Activated naive CD4-positive, alpha-beta T cell (primary cell): ENCODE measurements around the gene ZNF362.
"Not testable (repeated sequence)": the region's sequence is repeated elsewhere in the genome, so short reads cannot be mapped to it uniquely, and the experiment has no call there.

Experiments
- DNase-seq, 4 experiments: peaks; one replicate each; lab custom pipeline; 2025; lab: John Stamatoyannopoulos, UW

The ZNF362 gene, protein sequence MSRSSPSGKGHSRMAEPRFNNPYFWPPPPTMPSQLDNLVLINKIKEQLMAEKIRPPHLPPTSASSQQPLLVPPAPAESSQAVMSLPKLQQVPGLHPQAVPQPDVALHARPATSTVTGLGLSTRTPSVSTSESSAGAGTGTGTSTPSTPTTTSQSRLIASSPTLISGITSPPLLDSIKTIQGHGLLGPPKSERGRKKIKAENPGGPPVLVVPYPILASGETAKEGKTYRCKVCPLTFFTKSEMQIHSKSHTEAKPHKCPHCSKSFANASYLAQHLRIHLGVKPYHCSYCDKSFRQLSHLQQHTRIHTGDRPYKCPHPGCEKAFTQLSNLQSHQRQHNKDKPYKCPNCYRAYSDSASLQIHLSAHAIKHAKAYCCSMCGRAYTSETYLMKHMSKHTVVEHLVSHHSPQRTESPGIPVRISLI

DNA sequence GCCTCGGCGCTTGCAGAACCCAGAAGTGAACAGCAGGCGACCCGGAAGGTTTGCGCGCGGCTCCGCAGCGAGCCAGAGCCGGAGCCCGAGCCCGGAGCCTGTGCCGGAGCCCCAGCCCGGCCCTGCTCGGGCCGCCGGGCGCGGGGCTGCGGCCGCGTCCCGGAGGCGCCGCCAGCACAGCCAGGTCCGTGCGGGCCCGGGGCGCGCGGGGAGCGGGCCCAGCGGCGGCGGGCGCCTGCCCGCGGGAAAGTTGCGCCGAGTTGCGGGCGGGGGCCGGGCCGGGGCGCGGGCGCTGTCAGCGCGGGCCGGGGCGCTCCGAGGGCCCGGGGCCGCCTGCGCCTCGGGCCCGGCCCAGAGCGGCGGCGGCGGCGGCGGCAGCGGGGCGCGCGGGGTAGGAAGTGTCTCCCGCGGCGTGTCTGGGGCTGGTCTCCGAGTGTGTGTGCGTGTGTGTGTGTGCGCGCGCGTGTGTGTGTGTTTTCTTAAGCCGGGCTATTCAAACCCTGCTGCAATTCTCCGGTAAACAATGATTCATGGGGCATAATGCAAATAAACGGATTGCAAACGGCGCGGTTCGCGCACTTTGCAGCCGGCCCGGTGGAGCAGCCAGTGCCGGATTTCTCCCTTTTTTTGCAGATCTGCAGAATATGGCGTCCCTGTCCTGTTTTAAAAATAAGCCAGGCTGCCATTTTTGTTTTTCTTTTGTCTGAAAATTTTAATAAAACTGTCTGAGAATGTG is at the start of gene ZNF362:
TSS of gene ZNF362 (plus strand) at position 22 of the 736 bp plus-strand sequence. CDS start 14,083 bp downstream, outside the sequence.
- peak; percentile 18 to 61 (median 40) for DNase-seq

DNA sequence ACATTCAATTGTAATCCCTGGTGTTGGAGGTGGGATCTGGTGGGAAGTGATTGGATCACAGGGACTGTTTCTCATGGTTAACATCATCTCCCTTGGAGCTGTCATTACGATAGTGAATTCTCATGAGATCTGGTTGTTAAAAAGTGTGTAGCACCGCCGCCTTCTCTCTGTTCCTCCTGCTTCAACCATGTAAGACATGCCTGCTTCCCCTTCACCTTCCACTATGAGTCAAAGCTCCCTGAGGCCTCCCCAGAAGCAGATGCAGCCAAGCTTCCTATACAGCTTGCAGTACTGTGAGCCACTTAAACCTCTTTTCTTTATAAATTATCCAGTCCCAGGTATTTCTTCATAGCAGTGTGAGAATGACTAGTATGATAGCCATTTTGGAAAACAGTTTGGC is 44.3 kb upstream of the ZNF362 start:
- no peak for DNase-seq

DNA sequence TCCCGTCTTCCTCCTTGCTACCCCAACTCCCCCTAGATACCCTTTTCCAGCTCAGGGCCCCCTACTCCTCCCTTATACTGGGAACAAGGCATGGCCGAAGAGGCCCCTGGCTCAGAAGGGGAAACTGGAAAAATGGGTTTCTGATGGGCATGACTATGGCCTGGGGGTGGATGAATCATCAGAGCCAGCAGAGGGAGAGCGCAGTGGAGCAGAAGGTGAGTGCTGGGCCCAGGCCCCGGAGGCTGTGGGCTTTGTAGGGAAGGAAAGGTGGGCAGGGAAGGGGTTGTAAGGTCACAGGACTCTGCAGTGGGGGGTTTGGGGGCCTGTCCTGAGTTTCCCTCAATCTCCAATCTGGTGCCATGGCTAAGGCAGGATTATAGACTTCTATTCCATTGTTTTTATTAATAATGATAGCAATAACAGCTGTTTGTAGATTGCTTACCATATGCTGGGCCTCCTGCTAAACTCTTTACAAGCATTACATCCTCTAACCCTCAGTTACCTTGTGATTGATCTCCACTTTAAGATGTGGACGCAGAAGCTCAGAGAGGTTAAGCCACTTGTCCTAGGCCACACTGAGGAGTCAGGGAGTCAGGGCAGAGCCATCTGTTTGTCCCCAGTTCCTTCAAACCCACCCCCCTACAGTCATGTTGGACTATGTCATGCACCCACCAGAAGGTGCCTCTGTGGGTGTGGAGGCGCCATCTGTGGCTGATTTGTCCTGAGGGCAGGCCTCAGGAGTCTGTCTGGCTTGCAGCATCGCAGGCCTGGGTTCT is 36.2 kb upstream of the ZNF362 start:
- DNase-seq: no peak

DNA sequence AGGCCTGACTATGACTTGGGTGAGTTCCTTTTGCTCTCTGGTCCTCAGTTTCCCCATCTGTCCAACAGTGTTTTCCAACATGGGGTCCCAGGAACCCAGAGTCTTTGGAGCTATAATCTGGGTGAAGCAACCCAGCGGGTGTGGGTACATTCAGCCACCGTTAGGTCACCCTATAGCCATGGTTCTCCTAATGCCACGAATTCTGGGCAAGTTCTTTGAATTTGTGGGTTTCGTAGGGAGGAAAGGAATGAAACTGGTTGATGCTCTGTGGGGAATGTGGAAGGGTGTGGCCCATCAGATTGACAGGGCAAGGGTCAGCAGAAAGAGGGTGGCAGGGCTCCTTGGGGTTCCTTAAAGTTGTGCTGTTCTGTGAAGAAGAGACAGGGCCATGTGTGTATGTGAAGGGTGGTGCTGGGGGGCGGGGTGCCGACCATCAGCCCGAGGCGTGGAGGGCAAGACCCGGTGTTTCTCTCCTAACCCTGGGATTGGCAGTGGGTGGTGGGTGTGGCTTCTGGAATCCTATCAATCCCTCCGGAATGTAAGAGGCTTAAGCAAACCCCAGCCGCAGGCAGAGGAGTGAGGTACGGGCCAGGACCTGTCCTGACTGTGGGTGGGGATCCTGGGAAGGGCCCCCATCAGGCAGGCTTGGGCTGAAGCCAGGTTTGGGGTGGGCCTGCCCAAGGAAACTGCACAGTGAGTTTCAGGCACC is 35.5 kb upstream of the ZNF362 start:
- DNase-seq: no peak

DNA sequence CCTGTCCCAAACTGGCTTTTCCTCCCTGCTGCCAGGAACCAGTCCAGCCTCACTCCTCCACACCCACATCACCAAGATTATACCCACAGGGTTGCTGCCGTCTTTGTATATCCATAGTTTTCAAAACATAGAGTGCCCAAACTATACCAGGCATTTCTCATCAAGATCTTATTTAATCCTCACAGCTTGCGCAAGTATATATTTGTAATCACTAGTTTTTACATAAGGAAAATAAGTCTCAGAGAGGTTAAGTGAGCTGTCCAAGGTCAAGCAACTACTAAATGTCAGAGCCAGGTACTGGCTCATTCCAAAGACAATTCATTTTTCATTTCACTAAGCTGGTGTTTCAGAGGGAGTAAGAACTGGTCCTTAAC is 34.9 kb upstream of the ZNF362 start:
- DNase-seq: no peak

DNA sequence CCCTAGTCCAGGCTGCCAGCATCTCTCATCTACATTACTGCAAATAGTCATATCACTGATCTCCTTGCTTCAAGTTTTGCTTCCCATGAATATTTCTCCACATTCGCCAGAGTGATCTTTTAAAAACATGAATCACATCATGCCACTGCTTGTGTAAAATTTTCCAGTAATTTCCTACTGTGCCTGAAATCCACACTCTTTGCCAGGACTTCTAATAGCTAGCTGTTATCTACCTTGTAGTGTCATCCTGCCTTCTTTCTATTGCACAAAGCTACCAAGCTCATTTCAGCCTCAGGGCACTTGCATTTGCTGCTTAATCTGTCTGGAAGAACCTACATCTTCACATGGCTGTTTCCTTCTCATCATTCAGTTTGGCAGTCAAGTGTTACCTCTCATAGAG is 33.9 kb upstream of the ZNF362 start:
- no peak for DNase-seq

DNA sequence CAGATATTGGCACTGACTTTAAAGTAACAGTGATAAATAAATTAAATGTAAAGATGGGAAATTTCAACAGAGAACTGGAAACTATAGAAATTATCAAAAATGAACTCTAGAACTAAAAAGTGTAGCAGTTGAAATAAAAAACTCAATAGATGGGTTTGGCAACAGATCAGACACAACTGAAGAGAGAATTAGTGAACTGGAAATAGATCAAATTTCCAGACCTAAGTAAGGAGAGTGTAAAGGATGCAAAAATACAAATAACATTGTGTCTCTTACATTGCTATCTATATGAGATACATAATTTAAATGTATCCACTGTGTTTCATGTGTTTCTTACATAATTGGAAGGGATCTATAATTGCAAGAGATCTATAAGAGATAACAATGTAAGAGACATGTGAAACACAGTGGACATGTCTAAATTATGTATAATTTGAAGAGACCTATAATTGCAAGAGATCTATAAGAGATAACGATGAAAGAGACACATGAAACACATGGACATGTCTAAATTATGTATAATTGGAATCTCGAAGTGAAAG is 32.1 kb upstream of the ZNF362 start:
- no peak for DNase-seq

DNA sequence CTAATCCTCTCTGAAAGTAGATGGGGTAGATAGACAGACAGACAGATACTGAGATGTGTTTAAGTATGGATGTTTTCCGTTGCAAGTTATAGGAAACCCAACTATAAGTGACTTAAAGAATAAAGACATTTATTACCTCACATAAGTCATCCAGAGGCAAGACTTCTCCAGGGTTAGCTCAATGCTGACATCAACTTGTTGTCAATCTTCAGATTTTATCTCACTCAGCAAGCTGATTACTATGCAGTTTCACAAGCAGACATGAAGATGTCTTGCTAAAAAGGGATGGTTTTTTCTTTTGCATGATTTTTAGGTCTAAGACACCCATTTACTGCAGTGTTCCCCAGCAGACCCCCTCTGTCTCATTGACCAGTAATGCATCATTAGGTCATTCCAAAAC is 30.7 kb upstream of the ZNF362 start:
- no peak for DNase-seq

DNA sequence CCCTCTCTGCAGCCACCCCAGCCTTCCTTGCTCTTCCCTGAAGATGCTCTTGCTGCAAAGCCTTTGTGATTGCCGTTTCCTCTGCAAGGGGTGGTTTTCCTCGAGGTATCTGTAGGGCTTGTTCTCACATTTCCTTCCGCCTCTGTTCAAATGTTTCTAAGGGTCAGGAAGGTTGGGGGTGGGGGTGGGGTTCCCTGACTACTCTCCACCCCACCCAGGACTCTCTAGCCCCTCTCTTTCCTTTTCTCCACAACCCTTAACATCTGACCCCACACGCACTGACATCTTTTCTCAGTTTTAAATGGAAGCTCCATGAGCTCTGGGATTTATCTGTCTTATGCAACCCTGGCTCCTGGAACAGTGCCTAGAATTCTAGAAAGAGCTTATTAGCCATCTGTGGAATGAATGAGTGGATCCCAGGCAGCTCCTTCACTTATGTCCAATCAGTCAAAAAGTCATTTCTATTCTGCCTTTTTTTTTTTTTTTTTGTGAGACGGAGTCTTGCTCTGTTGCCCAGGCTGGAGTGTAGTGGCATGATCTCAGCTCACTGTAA is 27.3 kb upstream of the ZNF362 start:
- no peak for DNase-seq

DNA sequence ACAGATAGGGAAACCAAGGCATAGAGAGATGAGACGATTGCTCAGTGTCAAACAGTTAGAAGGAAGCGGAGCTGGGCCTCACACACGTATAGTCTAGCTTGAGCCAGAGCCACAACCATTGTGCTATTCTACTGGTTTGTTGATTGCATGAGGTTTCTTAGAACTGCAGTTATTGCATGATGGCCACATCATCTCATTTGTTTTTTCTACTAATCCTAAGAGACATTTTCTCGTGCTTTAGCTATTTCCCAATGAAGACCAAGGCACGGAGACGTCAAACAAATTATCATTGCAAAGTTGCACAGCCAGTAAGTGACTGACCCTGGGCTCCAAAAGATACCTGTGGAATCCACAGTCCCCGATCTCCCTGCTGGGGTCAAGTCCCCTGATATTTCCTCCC is 25.1 kb upstream of the ZNF362 start:
- no peak for DNase-seq

DNA sequence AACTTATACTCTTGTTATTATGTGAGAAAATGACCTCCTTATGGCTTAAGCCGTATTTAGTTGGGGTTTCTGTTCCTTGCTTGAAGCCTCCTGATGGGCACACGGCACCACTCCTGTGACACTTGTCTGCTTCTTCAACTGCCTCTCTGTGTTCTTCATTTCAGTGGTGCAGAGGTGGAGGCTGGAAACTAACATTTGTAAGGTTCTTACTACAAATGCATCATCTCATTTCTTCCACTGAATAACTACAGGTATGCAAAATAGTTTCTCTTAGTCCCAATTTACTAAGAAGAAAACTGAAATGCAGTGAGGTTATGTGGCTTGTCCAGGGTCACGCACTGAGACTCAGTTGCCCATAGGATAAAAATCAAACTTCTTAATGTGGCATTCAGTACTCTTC is 23.6 kb upstream of the ZNF362 start:
- no peak for DNase-seq

DNA sequence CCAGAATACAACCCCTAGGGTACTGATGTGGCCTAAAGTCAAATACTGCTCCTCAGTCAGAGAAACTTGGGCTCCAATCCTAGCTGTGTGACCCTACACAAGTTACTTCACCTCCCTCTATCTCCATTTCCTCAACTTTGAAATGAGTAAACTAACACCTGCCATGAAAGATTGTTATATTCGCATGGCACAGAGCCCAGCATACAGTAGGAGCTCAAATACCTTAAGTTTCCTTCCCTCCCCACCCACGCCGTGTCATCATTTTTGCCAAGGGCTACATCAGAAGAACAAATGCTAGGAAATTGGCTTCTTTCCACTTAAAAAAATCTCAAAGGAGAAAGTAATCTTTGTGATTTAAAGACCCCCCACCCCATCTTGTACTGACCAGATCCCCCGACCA is 22.2 kb upstream of the ZNF362 start:
- DNase-seq: no peak

DNA sequence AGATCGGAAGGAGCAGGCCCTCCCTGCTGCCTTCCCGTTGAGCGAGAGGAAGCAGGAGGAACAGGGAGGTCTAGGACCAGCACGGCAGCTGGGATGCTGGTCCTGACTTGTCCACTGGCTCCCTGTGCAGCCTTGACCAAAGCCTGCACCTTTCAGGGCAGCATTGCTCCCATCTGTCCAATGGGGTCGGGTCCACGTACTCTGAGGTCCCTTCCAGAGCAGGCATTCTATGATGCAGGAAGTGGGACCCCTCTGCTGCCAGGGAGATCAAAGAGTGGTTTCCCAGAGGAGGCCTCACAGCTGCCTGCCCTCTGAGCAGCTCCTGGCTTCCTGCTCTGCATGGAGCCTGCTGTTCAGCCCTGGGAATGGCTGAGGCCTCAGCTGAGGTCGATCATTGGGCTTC is 21.7 kb upstream of the ZNF362 start:
- no peak for DNase-seq

DNA sequence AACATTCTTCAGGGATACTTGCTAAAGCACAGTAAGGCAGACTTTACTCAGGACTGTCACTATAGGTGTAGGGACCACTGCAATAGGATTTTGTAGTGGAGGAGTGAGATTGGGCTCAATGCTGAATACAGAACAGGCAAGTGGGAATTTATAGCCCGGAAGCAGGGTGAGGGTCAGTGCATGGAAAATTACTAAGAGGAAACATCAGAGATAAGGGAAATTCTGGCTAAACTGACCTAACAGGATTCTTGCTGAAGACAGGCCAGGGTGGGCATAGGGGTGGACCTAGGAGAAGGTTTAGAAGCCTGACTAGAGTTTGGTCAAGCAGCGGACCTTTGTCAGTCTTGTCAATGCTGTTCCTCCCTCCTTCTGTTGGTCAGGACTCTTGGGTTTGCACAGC is 20.8 kb upstream of the ZNF362 start:
- DNase-seq: no peak

DNA sequence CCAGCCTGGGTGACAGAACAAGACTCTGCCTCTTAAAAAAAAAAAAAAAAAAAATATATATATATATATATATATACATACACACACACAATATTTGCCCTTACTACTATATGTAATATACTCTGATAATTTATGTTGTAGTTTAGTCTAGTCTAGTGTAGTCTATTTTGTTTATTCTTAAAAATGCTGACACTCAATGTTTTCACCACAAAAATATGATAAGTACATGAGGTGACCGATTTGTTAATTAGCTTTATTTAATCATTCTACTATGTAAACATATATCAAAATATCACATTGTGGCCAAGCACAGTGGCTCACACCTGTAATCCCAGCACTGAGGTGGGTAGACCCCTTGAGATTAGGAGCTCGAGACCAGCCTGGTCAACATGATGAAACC is 19.8 kb upstream of the ZNF362 start:
- no peak for DNase-seq

DNA sequence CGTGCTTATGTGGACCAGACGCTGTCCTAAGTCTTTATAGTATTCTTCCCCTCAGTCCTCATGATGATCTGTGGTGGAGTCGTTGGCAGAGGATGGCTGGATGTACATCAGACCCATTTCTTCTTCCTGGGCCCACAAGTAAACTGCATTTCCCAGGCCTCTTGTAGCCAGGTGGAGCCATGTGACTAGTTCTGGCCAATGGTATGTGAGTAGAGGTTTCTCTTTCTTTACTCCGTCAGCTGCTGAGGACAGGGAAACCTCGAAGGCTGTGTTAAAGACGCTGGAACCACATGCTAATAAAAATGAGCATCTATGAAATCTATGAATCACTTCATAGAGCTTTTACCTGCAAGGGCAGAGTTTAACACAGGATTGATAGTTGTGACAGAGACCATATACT is 18.7 kb upstream of the ZNF362 start:
- no peak for DNase-seq

DNA sequence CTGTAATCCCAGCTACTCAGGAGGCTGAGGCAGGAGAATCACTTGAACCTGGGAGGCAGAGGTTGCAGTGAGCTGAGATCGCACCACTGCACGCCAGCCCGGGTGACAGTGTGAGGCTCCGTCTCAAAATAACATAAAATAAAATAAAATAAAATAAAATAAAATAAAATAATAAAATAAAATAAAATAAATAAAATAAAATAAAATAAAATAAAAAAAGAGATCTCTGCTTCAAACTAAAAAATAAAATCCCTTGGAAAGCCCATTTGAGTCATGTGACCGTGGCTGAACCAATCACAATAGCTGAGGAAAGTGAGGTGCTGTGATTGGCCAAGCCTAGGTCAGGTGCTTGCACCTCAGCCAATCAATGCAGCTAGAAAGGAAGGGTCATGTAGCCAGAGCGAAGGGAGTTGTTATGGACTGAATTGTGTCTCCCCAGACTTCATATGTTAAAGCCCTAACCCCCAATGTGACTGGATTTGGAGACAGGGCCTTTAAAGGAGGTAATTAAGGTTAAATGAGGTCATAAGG is 18.0 kb upstream of the ZNF362 start:
- not testable (repeated sequence) for DNase-seq

DNA sequence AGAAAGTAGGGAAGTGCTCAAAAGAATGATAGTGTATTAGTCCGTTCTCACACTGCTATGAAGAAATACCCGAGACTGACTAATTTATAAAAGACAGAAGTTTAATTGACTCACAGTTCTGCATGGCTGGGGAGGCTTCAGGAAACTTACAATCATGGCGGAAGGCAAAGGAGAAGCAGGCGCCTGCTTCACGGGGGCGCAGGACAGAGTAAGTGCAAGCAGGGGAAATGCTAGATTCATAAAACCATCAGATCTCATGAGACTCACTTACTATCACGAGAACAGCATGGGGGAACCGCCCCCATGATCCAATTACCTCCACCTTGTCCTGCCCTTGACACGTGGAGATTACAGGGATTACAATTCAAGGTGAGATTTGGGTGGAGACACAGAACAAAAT is 16.9 kb upstream of the ZNF362 start:
- DNase-seq: not testable (repeated sequence)

DNA sequence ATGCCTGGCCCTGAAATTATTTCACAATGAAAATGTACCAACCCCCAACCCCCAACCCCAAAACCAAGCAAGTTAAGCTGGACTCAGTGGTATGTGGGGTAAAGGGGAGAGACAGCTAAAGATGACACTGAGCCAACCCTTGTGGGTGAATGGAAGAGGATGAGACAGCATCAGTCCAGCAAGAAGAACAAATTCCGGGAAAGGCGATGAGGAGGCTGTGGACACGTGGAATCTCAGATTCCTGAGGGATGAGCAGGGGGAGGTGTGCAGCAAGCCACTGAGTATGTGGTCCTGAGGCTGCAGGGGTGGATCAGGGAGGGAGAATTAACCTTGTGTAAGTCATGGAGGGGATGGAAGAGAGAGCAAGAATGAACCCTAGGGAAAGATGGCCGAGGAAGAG is 14.4 kb upstream of the ZNF362 start:
- no peak for DNase-seq

DNA sequence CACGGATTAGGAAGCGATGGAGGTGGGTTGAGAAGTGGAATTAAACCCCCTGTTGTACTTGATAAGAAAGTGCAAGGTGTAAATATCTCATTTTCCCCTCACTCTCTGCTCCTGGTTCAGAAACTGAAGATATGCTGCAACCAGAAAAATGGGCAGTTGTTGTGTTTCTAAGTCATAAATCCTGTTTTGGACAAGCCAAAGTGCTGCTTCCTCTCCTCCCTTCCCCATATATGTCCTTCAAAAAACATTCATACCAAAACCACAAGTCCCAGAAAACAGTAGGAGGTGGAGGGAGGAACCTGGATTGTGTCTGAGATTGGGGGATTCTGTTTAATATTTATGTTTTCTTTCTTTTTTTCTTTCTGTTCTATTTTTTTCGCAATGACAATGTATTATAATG is 13.6 kb upstream of the ZNF362 start:
- DNase-seq: no peak

DNA sequence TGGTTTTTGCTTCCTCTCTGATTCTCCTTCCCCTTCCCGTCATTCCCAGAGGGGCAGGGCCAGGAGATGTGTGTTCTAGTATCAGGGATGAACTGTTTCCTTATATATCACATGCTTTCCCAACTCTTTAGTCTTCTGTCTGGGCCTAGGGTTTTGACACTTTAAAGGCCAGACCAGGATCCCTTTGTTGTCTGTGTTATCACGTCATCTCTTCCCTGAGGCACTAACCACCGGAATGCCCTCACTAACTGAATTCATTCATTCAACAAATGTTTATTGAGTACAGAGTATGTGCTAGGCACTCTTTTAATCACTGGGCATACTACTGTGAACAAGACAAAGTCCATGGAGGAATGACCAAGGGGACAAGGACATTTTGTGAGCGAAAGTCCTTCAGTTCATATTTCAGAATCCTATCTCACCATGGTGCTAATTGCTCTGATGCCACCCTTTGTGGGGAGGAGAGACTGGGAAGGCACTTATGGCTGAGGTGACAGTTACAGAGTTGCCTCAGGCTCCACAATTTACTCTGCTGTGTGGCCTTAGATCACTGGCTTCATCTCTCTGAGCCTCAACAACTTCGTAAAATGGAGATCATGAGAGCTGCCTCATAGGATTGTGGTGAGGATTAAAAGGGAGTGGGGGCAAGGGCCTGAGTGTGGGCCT is 12.0 kb upstream of the ZNF362 start:
- DNase-seq: no peak
